ENCODE measurements around the gene CCDC30.

The CCDC30 gene

GRCh38 chr1:42462828-42463763, at the start of gene CCDC30:
TSS of gene CCDC30 (plus strand) at chr1:42463286. CDS start at chr1:42480552, 17,266 bp downstream.
- DNase-seq, result peak; percentile 48 to 99 (median 90)

- no peak for DNase-seq
Observed at GRCh38 chr1:42414551-42415496, 48.3 kb upstream of the CCDC30 start.

- DNase-seq, result no peak
Observed at GRCh38 chr1:42417166-42417565, 45.9 kb upstream of the CCDC30 start.

- no peak for DNase-seq
Observed at GRCh38 chr1:42418516-42418915, 44.6 kb upstream of the CCDC30 start.

GRCh38 chr1:42419126-42419821, 43.8 kb upstream of the CCDC30 start:
- DNase-seq, result peak in 7 of 58 donors; percentile 2 to 37 (median 17)

- peak in 33 of 58 donors; percentile 2 to 65 (median 26) for DNase-seq
Observed at GRCh38 chr1:42420121-42420520, 43.0 kb upstream of the CCDC30 start.

- DNase-seq, result peak in 47 of 58 donors; percentile 6 to 72 (median 39)
Observed at GRCh38 chr1:42420911-42421585, 42.0 kb upstream of the CCDC30 start.

GRCh38 chr1:42422737-42423136, 40.3 kb upstream of the CCDC30 start:
- peak in 10 of 58 donors; percentile 2 to 33 (median 13) for DNase-seq

GRCh38 chr1:42423681-42424080, 39.4 kb upstream of the CCDC30 start:
- DNase-seq, result no peak

- DNase-seq, result no peak
Observed at GRCh38 chr1:42424201-42424600, 38.9 kb upstream of the CCDC30 start.

- no peak for DNase-seq
Observed at GRCh38 chr1:42427240-42427639, 35.8 kb upstream of the CCDC30 start.

- DNase-seq, result no peak
Observed at GRCh38 chr1:42429603-42430002, 33.5 kb upstream of the CCDC30 start.

- no peak for DNase-seq
Observed at GRCh38 chr1:42430286-42431135, 32.6 kb upstream of the CCDC30 start.

GRCh38 chr1:42431514-42431913, 31.6 kb upstream of the CCDC30 start:
- DNase-seq, result no peak

GRCh38 chr1:42432714-42433113, 30.4 kb upstream of the CCDC30 start:
- DNase-seq, result no peak

- no peak for DNase-seq
Observed at GRCh38 chr1:42433369-42433768, 29.7 kb upstream of the CCDC30 start.

- DNase-seq, result no peak
Observed at GRCh38 chr1:42434340-42434739, 28.7 kb upstream of the CCDC30 start.

GRCh38 chr1:42439940-42440339, 23.1 kb upstream of the CCDC30 start:
- DNase-seq, result no peak

GRCh38 chr1:42442662-42443061, 20.4 kb upstream of the CCDC30 start:
- no peak for DNase-seq

GRCh38 chr1:42449256-42449655, 13.8 kb upstream of the CCDC30 start:
- DNase-seq, result no peak

All from anterior cingulate cortex (tissue), 58 donors.